ENCODE measurements around the gene SCFD1.

SCFD1 gene

GRCh38 chr14:30759172-30760125, 137.3 kb downstream of the SCFD1 start:
- no peak for DNase-seq

GRCh38 chr14:30763891-30764290, 141.8 kb downstream of the SCFD1 start:
- no peak for DNase-seq

DNA sequence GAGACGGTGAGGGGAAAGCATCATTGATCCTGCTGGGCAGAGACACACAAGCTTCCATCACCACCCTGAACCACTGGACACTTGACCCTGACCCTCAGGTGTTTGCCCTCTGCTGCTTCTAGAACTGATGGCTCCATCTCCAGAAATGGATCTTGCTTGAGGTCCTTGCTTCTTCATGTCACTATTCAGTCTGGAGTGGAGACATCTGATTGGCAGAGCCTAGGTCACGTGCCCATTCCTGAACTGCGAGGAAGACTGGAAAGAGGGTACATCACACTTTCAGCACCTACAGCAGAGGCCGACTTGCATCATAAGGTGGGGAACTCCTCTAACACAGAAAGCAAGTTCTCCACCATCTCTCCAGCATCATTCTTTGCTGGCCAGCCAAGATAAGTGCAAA, 145.5 kb downstream of the SCFD1 start:
- DNase-seq = no peak

GRCh38 chr14:30768791-30769190, 146.7 kb downstream of the SCFD1 start:
- no peak for DNase-seq

DNA sequence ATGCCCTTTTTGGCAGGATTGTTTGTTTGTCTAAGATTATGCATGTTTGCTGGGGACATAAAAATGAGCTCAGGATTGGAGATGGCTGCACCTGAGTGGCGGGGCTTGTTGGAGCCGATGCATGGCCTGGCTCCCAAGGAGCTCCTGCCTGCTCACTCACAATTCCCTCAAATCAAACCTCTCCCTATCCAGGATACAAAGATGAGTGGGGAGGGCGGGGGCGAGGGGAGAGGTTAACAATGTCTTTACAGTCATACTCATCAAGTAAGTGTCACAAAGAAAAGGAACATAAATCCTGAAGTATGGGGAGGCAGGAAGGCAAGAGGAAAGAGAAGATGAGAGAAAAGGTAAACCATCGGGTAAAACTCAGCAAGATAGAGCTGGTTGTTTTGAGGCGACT, 148.3 kb downstream of the SCFD1 start:
- no peak for DNase-seq

DNA sequence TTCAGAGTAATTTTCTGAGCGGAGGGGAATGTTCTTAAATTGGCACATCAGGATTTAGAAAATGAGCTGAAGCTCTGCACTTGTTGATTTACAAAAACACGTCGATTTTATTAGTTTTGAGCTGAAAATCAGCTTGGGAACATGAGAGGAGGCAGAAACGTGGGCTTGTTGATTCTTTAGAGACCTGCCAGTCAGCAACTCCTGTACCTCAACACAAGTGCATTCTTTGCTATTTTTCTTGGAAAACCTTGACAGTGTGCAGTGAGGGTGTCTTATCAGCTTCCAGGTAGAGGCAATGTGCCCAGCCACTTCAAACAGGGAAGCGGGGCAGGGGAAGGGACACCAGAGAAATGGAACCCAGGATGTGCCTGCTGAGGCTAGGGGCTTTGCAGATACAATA, 149.5 kb downstream of the SCFD1 start:
- no peak for DNase-seq

- DNase-seq = no peak
Observed at GRCh38 chr14:30779210-30779609, 157.1 kb downstream of the SCFD1 start.
